Endothelial cell of umbilical vein (primary cell): ENCODE data around the gene RPP30. TPM values are rescaled to one million over a fixed set of nuclear protein-coding genes. Genes with fewer than 3 reads are reported as not detected.

Experiments used
- BruUV-seq: library from RNA; stranded (reverse); fragments of 400-500 nt; replicated peaks from 2 replicates; lab custom pipeline; 2021; lab: Mats Ljungman, UMichigan
- CTCF ChIA-PET: fragments of 300-600, 350-600 bp; sonication (Branson Sonifier 250); formaldehyde crosslinking; loops from one replicate; lab custom pipeline; 2021; ENCODE audit warnings: antibody characterized with exemption, inconsistent platforms; lab: Charles Lee
- POLR2A ChIA-PET: fragments of 300-600, 350-600 bp; sonication (Branson Sonifier 250); formaldehyde crosslinking; loops from one replicate; lab custom pipeline; 2021; ENCODE audit warnings: antibody characterized with exemption, inconsistent platforms; lab: Charles Lee
- DNase-seq: peaks from one replicate; pipeline ENCODE4 v3.0.0-alpha.2; 2011; ENCODE audit warnings: low read depth, low spot score
- FAIRE-seq: peaks from 2 replicates; lab custom pipeline; 2011; peaks lifted over from hg19 to GRCh38; lab: Jason Lieb, UNC
- H2AFZ ChIP-seq: 2 replicates; pipeline ENCODE4 v1.6.0; 2012; ENCODE audit warnings: low read depth, low read length, control low read depth, inconsistent platforms
- H3K27ac ChIP-seq: 2 replicates; pipeline ENCODE4 v1.5.1; 2011; ENCODE audit warnings: low read depth, mild to moderate bottlenecking, control low read depth, low read length, moderate library complexity; ENCODE audit not compliant: insufficient read depth
- H3K27me3 ChIP-seq, 2 experiments: 2 replicates each; pipeline versions ENCODE4 v1.6.0 to v1.6.1; 2011; ENCODE audit warnings: low read length in 2 of 2, mixed read lengths in 1 of 2; ENCODE audit not compliant: control insufficient read depth in 2 of 2, insufficient read depth in 2 of 2
- H3K36me3 ChIP-seq, 2 experiments: 2 replicates in 1 of 2; 3 replicates in 1 of 2; pipeline ENCODE4 v1.5.1; 2011; ENCODE audit warnings: low read length in 2 of 2, mild to moderate bottlenecking in 1 of 2, moderate library complexity in 1 of 2; ENCODE audit not compliant: control insufficient read depth in 2 of 2, insufficient read depth in 2 of 2; ENCODE audit errors: extremely low read depth in 1 of 2
- H3K4me1 ChIP-seq: 3 replicates; pipeline ENCODE4 v1.5.1; 2011; ENCODE audit warnings: mild to moderate bottlenecking, low read length; ENCODE audit not compliant: control insufficient read depth, insufficient read depth; ENCODE audit errors: extremely low read depth
- H3K4me2 ChIP-seq: 2 replicates; pipeline ENCODE4 v1.6.1; 2011; ENCODE audit warnings: low read length, control low read depth, mixed read lengths; ENCODE audit not compliant: insufficient read depth
- H3K4me3 ChIP-seq, 3 experiments: fragments of 200-600 bp in 1 of 3; sonication (generic), shearing (Covaris generic) in 1 of 3; replicated peaks in 1 of 3; 2 replicates each; pipeline ENCODE4 v1.5.1; 2011 to 2016; ENCODE audit warnings: control low read depth in 3 of 3, low read length in 3 of 3, mild to moderate bottlenecking in 2 of 3, inconsistent platforms in 1 of 3, low read depth in 1 of 3, moderate library complexity in 1 of 3; ENCODE audit not compliant: insufficient read depth in 1 of 3
- H3K79me2 ChIP-seq: 2 replicates; pipeline ENCODE4 v1.6.0; 2012; ENCODE audit warnings: low read length, inconsistent platforms; ENCODE audit not compliant: control insufficient read depth, insufficient read depth
- H3K9ac ChIP-seq: replicated peaks from 2 replicates; pipeline ENCODE3; 2011; ENCODE audit warnings: low read length, control low read depth; ENCODE audit not compliant: insufficient read depth; ENCODE audit errors: extremely low read depth
- H3K9me1 ChIP-seq: replicated peaks from 3 replicates; pipeline ENCODE4 v1.6.0; 2011; ENCODE audit warnings: mild to moderate bottlenecking, low read length; ENCODE audit not compliant: control insufficient read depth, insufficient read depth; ENCODE audit errors: extremely low read depth
- H3K9me3 ChIP-seq: replicated peaks from 2 replicates; pipeline ENCODE4 v1.5.1; 2012; ENCODE audit warnings: low read length, inconsistent platforms; ENCODE audit not compliant: control insufficient read depth, insufficient read depth
- H4K20me1 ChIP-seq: replicated peaks from 2 replicates; pipeline ENCODE3; 2011; ENCODE audit warnings: mild to moderate bottlenecking, low read length; ENCODE audit not compliant: control insufficient read depth, insufficient read depth; ENCODE audit errors: extremely low read depth
- CTCF ChIP-seq, 2 donors: IDR thresholded peaks; 1 replicate in 1 of 2; 2 replicates in 1 of 2; pipeline ENCODE4 v1.5.1; 2011; ENCODE audit warnings: low read length in 2 of 2, mild to moderate bottlenecking in 2 of 2, moderate library complexity in 2 of 2, control low read depth in 1 of 2, inconsistent platforms in 1 of 2, low read depth in 1 of 2; ENCODE audit not compliant: insufficient read depth in 1 of 2; ENCODE audit errors: extremely low read depth in 1 of 2
- MAX ChIP-seq: IDR thresholded peaks from 2 replicates; pipeline ENCODE4 v1.6.1; 2011; ENCODE audit not compliant: insufficient read depth, insufficient read length
- MYC ChIP-seq: IDR thresholded peaks from one replicate; pipeline ENCODE4 v1.6.1; 2011; ENCODE audit warnings: mild to moderate bottlenecking, low read depth, low read length
- POLR2A ChIP-seq: IDR thresholded peaks from 2 replicates; pipeline ENCODE4 v1.6.1; 2012; ENCODE audit warnings: low read depth, mild to moderate bottlenecking, control low read depth, low read length
- dilution Hi-C: fragments of 300-500 bp; cut with MboI; formaldehyde crosslinking; loops from one replicate; pipeline ENCODE4 v1.15.0; 2019; ENCODE audit warnings: low sequenced_read_pairs; ENCODE audit not compliant: extremely low pct_ligation_motif_present
- intact Hi-C: fragments of 100-400 bp; cut with micrococcal nuclease; formaldehyde crosslinking; loops from one replicate; pipeline ENCODE4 v1.10.0; 2022
- polyA plus RNA-seq, 4 experiments: library from polyadenylated mRNA; depleted of rRNA in 3 of 4; stranded (reverse) in 3 of 4; unstranded in 1 of 4; fragments of >200 nt; gene quantifications; 2 replicates each; pipeline versions ENCODE4 v1.2.1 to v1.2.3, GENCODE V29; 2011 to 2012; ENCODE audit warnings: missing spikeins in 1 of 4
- total RNA-seq: library from RNA; stranded (reverse); gene quantifications from 2 replicates; pipeline ENCODE4 v1.2.3, GENCODE V29; 2021

RPP30 gene
- total and polyA plus RNA-seq, 2 donors (not counting 3 experiments of a cell fraction or from before 2014, with no cell fraction given) = 21.1 to 47.8 TPM

- ChIA-PET POLR2A (interaction anchor here (0.6 to 3.2 kb wide), 3 partner anchors 9 to 325 kb away, joined by 3 to 71 read pairs (median 22); no protein-coding TSS in a partner anchor), CTCF (interaction anchor here (1.0 to 4.7 kb wide), 6 partner anchors 8 to 329 kb away, joined by 3 to 27 read pairs (median 12); no protein-coding TSS in a partner anchor)
- Histone ChIP-seq H3K4me3 (peak overlapping the region in 1 of 3 experiments; percentile 98), H3K27ac (peak overlapping the region; percentile 82), H3K27me3 (no peaks in the 10 kb centered on the region), H3K36me3 (peaks cover 0 to 22% of the 10 kb centered on the region in 2 experiments), H3K9me1 (no peaks in the 10 kb centered on the region), H3K4me2 (peak overlapping the region; percentile 46), H2AFZ (no peak overlapping the region), H3K4me1 (peaks cover 21% of the 10 kb centered on the region), H3K79me2 (peaks cover 41% of the 10 kb centered on the region), H3K9me3 (no peaks in the 10 kb centered on the region), H4K20me1 (no peaks in the 10 kb centered on the region), H3K9ac (peak overlapping the region; percentile 62)
- TF ChIP-seq CTCF (IDR thresholded peaks at IDR 0.05; ENCODE audit: extremely low read depth in 1 of 2, insufficient read depth in 1 of 2, low read depth in 1 of 2, low read length in 2 of 2) (no peak), MYC (no peak), MAX (no peak), POLR2A (no peak)
- no peak for DNase-seq
- intact Hi-C loops = loop anchor here (1.0 to 2.0 kb wide), 5 partner anchors 9 to 488 kb away; partner anchors contain the start of gene HECTD2
- BruUV-seq = TSS peak; percentile 43
- FAIRE-seq = no peak
- dilution Hi-C loops = no loop called here
Measured at GRCh38 chr10:90921906-90922305, 50.1 kb downstream of the RPP30 start.
